Anterior cingulate cortex (tissue), 58 donors: Measurements from ENCODE around the gene FAM47E.

Source experiments
- DNase-seq, 58 donors: peaks; one replicate each; lab custom pipeline; 2025; lab: John Stamatoyannopoulos, UW

Gene FAM47E

GRCh38 chr4:76316131-76316530 lies 64.6 kb downstream of the FAM47E start:
- no peak for DNase-seq

- DNase-seq = no peak
Measured at GRCh38 chr4:76322236-76322635, 70.7 kb downstream of the FAM47E start.

GRCh38 chr4:76325072-76325471 lies 73.6 kb downstream of the FAM47E start:
- DNase-seq = no peak

GRCh38 chr4:76326515-76326914 lies 75.0 kb downstream of the FAM47E start:
- DNase-seq = no peak
